ENCODE results near the gene BABAM2.

- TF ChIP-seq POLR2AphosphoS5 (IDR thresholded peaks at IDR 0.05) = no peak
- TF ChIP-seq CTCF (IDR thresholded peaks at IDR 0.05) = no peak
- no peak for TF ChIP-seq POLR2A (IDR thresholded peaks at IDR 0.05)
Measured at GRCh38 chr2:28312307-28313219, 422.0 kb downstream of the BABAM2 start.

Measured in sigmoid colon (tissue), 4 donors.